HCT116 (cell line): Measurements from ENCODE around the gene SLC16A3. TPM values are rescaled to one million over a fixed set of nuclear protein-coding genes. Genes with fewer than 3 reads are reported as not detected.

Experiments used
- ATAC-seq: fragments of 200-7000 bp; cut with Tn5 transposase; 2 replicates; pipeline ENCODE4 v1.9.1; 2020; ENCODE audit warnings: mild to moderate bottlenecking, moderate library complexity
- BruUV-seq: library from RNA; stranded (reverse); fragments of 400-500 nt; replicated peaks from 2 replicates; lab custom pipeline; 2021; lab: Mats Ljungman, UMichigan
- CTCF ChIA-PET: fragments of 300-600 bp; sonication (Branson Sonifier 250); formaldehyde crosslinking; loops from one replicate; lab custom pipeline; 2021; ENCODE audit warnings: antibody characterized with exemption; lab: Charles Lee
- POLR2A ChIA-PET: fragments of 300-600, 350-600 bp; sonication (Branson Sonifier 250); formaldehyde crosslinking; loops from one replicate; lab custom pipeline; 2021; ENCODE audit warnings: antibody characterized with exemption; lab: Charles Lee
- RAD21 ChIA-PET, 2 experiments: fragments of 300-600 bp; sonication (Branson Sonifier 250); formaldehyde crosslinking; loops; one replicate each; lab custom pipeline; 2023; ENCODE audit warnings: low total read pairs in 2 of 2; ENCODE audit not compliant: uncharacterized antibody in 2 of 2, unreplicated experiment in 2 of 2, low non-redundant PET in 1 of 2; lab: Charles Lee
- DNase-seq: peaks from one replicate; pipeline ENCODE4 v3.0.0-alpha.2; 2010; ENCODE audit warnings: low read depth, low spot score
- H2AFZ ChIP-seq: fragments of 200-600 bp; shearing (Covaris generic), sonication (generic); 2 replicates; pipeline ENCODE4 v1.6.1; 2017; ENCODE audit warnings: low read depth, mixed run types, mixed read lengths, antibody characterized with exemption, low read length; ENCODE audit not compliant: poor library complexity, severe bottlenecking
- H3K27ac ChIP-seq: 2 replicates; pipeline ENCODE4 v1.5.1; 2012; ENCODE audit warnings: low read depth, low read length
- H3K27me3 ChIP-seq: fragments of 200-600 bp; sonication (generic); 2 replicates; pipeline ENCODE4 v1.6.1; 2016; ENCODE audit warnings: mixed run types, low read length, mixed read lengths; ENCODE audit not compliant: insufficient read depth
- H3K36me3 ChIP-seq, 2 experiments: fragments of 200-500 bp in 1 of 2; fragments of 200-600 bp in 1 of 2; sonication (Bioruptor generic) in 1 of 2; sonication (generic) in 1 of 2; 2 replicates each; pipeline versions ENCODE4 v1.5.1 to v1.6.1; 2014 to 2016; ENCODE audit warnings: low read length in 2 of 2, inconsistent platforms in 1 of 2, mixed read lengths in 1 of 2, mixed run types in 1 of 2; ENCODE audit not compliant: insufficient read depth in 2 of 2, control insufficient read depth in 1 of 2
- H3K4me1 ChIP-seq, 2 experiments: fragments of 200-600 bp in 1 of 2; sonication (generic) in 1 of 2; 2 replicates each; pipeline versions ENCODE4 v1.5.1 to v1.6.1; 2012 to 2017; ENCODE audit warnings: low read length in 2 of 2, inconsistent platforms in 1 of 2, mild to moderate bottlenecking in 1 of 2, mixed read lengths in 1 of 2, mixed run types in 1 of 2, moderate library complexity in 1 of 2; ENCODE audit not compliant: insufficient read depth in 2 of 2, control insufficient read depth in 1 of 2
- H3K4me2 ChIP-seq: fragments of 200-600 bp; sonication (generic); 2 replicates; pipeline ENCODE4 v1.6.1; 2017; ENCODE audit warnings: mixed run types, low read length, mixed read lengths
- H3K4me3 ChIP-seq, 2 experiments: fragments of 200-600 bp in 1 of 2; sonication (generic) in 1 of 2; replicated peaks in 1 of 2; 2 replicates each; pipeline ENCODE4 v1.5.1; 2011 to 2016; ENCODE audit warnings: low read length in 2 of 2, control low read depth in 1 of 2, low read depth in 1 of 2, mild to moderate bottlenecking in 1 of 2, mixed read lengths in 1 of 2, mixed run types in 1 of 2
- H3K79me2 ChIP-seq: fragments of 200-600 bp; sonication (generic); 2 replicates; pipeline ENCODE4 v1.6.1; 2017; ENCODE audit warnings: mild to moderate bottlenecking, mixed run types, low read length, moderate library complexity, mixed read lengths; ENCODE audit not compliant: insufficient read depth
- H3K9ac ChIP-seq: fragments of 200-600 bp; sonication (generic); 2 replicates; pipeline ENCODE4 v1.6.1; 2016; ENCODE audit warnings: low read length, mixed read lengths
- H3K9me2 ChIP-seq: fragments of 200-600 bp; sonication (generic), shearing (Covaris generic); 2 replicates; pipeline ENCODE4 v1.6.1; 2017; ENCODE audit warnings: mixed run types, mild to moderate bottlenecking, moderate library complexity; ENCODE audit not compliant: insufficient read depth
- H3K9me3 ChIP-seq, 2 experiments: fragments of 200-500 bp in 1 of 2; fragments of 200-600 bp in 1 of 2; sonication (Bioruptor generic) in 1 of 2; sonication (generic) in 1 of 2; 2 replicates each; pipeline ENCODE4 v1.6.1; 2014 to 2017; ENCODE audit warnings: low read length in 2 of 2, mixed read lengths in 2 of 2, inconsistent platforms in 1 of 2, low read depth in 1 of 2, mild to moderate bottlenecking in 1 of 2, mixed run types in 1 of 2, moderate library complexity in 1 of 2; ENCODE audit not compliant: control insufficient read depth in 1 of 2, insufficient read depth in 1 of 2
- H4K20me1 ChIP-seq: fragments of 200-600 bp; sonication (generic), shearing (Covaris generic); 2 replicates; pipeline ENCODE4 v1.6.1; 2017; ENCODE audit warnings: mixed run types, mild to moderate bottlenecking, moderate library complexity; ENCODE audit not compliant: insufficient read depth
- CEBPB ChIP-seq: IDR thresholded peaks from 2 replicates; pipeline ENCODE4 v1.6.1; 2012; ENCODE audit warnings: low read depth
- EZH2 ChIP-seq: fragments of 200-600 bp; sonication (generic); IDR thresholded peaks from 2 replicates; pipeline ENCODE4 v1.6.1; 2017; ENCODE audit warnings: antibody characterized with exemption, mixed run types
- JUND ChIP-seq: IDR thresholded peaks from 2 replicates; pipeline ENCODE4 v1.6.1; 2012
- RAD21 ChIP-seq: IDR thresholded peaks from 2 replicates; pipeline ENCODE4 v1.6.1; 2012; ENCODE audit warnings: low read depth, mild to moderate bottlenecking
- intact Hi-C: fragments of 100-400 bp; cut with micrococcal nuclease; formaldehyde crosslinking; loops from 2 replicates; pipeline ENCODE4 v1.10.0; 2022
- total RNA-seq: library from RNA; stranded (reverse); gene quantifications from one replicate; pipeline ENCODE4 v1.2.1, GENCODE V29; 2021; ENCODE audit not compliant: unreplicated experiment
- TF ChIP-seq, protein P1 (sequence below): IDR thresholded peaks from 2 replicates; pipeline ENCODE4 v1.6.1; 2012

Gene SLC16A3
- total RNA-seq, 1 experiment from 2014 or later = 445 TPM

DNA sequence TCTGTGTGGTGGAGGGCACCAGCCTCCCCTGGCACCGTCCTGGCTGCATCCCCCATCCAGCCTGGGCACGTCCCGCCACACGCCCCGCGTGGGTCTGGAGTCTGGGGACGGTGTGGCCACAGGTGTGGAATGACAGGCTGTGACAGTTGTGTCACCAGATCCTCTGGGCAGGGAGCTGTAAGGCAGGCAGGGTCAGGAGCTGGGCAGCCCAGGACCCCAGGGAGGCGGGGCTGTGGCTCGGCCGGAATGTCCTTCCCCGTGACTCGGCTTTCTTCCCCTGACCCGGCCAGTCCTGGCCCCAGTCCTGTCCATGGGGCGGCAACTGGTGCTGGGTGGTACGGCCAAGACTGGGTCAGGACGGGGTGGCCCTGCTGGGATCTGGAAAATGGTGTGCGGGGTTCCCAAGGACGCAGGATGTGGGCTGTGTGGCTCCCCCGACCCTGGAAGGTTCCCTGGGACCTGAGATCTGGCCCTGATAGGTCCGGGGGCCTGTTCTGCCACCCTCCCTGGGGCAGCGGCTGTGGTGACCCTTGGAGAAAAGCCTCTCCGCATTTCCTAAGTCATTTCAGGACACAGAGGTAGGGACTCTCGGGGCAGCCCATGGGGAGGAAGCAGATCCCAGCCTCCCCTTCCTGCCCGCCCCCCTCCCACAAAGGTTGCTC lies 3.3 kb upstream of the SLC16A3 start:
- Histone ChIP-seq H3K4me1 (peaks cover 15 to 45% of the 10 kb centered on the region in 2 experiments), H3K27me3 (no peaks in the 10 kb centered on the region), H3K9ac (no peak overlapping the region), H2AFZ (no peak overlapping the region), H3K9me3 (peaks cover 0 to 3% of the 10 kb centered on the region in 2 experiments; a peak in 1 of 4 replicates), H3K4me2 (no peak overlapping the region), H3K4me3 (no peak overlapping the region), H3K36me3 (peaks cover 0 to 12% of the 10 kb centered on the region in 2 experiments; a peak in 2 of 4 replicates), H3K27ac (no peak overlapping the region; the same call in 1 of the 2 replicates), H3K9me2 (no peaks in the 10 kb centered on the region), H3K79me2 (peaks cover 21% of the 10 kb centered on the region), H4K20me1 (no peaks in the 10 kb centered on the region)
- intact Hi-C loops = no loop called here
- BruUV-seq = no TSS peak
- ChIA-PET RAD21 (no interaction called here), POLR2A (interaction anchor here (1.2 kb wide), 1 partner anchor 11 kb away, joined by 3 read pairs; no protein-coding TSS in a partner anchor), CTCF (no interaction called here)
- ATAC-seq = no peak
- no peak for TF ChIP-seq RAD21
- no peak for TF ChIP-seq CEBPB
- no peak for TF ChIP-seq JUND
- TF ChIP-seq, protein P1, sequence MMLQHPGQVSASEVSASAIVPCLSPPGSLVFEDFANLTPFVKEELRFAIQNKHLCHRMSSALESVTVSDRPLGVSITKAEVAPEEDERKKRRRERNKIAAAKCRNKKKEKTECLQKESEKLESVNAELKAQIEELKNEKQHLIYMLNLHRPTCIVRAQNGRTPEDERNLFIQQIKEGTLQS = no peak
- TF ChIP-seq EZH2 = no peak
- DNase-seq = no peak

DNA sequence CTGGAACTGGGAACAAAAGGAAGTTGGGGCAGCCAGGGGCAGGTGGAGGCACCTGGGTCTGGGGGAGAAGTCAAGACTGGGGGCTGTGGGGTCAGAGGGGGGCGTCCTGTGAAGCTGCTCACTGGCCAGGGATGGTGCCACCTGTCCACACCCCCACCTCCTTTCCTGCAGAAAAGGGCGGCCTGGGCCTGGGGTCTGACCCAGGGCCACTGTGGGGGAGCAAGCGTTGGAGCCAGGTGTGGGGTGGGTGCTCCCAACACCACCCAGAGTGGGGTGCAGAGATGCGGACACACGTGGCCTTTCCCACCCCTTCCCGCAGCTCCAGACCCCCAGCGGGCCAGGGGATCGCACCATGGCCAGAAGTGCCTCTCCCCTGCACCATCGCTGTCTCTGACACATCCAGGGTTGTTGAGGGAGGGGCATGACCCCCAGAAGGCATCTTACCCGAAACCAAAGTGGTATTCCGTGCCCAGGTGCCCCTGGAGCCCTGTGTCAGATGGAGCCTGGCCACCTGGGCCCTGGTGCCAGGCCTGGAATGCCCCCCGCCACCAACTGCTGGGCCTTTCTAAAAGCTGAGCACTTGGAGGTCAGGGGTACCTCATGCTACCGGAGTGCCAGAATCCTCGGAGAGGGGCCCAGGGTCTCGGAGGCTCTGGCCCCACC lies 2.6 kb upstream of the SLC16A3 start:
- RAD21 ChIA-PET = no interaction called here
- no peak overlapping the region for H3K4me3 ChIP-seq
- CTCF ChIA-PET = no interaction called here
- intact Hi-C loops = no loop called here
- peaks cover 28% of the 10 kb centered on the region for H3K79me2 ChIP-seq
- ATAC-seq (no peak), DNase-seq (no peak)
- no TSS peak for BruUV-seq
- no peaks in the 10 kb centered on the region for H3K27me3 ChIP-seq
- peaks cover 3% of the 10 kb centered on the region; the same call in 1 of the 2 replicates for H4K20me1 ChIP-seq
- H3K9me2 ChIP-seq = no peaks in the 10 kb centered on the region
- H3K9ac ChIP-seq = no peak overlapping the region
- no peak overlapping the region; the same call in 1 of the 2 replicates for H3K27ac ChIP-seq
- TF ChIP-seq JUND = no peak
- TF ChIP-seq, all 23 proteins: peak for 0
- Histone ChIP-seq H2AFZ (no peak overlapping the region), H3K4me2 (no peak overlapping the region), H3K9me3 (peaks cover 0 to 3% of the 10 kb centered on the region in 2 experiments; a peak in 1 of 4 replicates), H3K36me3 (peaks cover 0 to 13% of the 10 kb centered on the region in 2 experiments; a peak in 2 of 4 replicates), H3K4me1 (peaks cover 17 to 51% of the 10 kb centered on the region in 2 experiments)
- POLR2A ChIA-PET = interaction anchor here (0.8 to 1.2 kb wide), 2 partner anchors 8 to 12 kb away, joined by 3 read pairs; no protein-coding TSS in a partner anchor
